ENCODE measurements around the gene OMP.
"Not testable (repeated sequence)": the region's sequence is repeated elsewhere in the genome, so short reads cannot be mapped to it uniquely, and the experiment has no call there.

The OMP gene

DNA sequence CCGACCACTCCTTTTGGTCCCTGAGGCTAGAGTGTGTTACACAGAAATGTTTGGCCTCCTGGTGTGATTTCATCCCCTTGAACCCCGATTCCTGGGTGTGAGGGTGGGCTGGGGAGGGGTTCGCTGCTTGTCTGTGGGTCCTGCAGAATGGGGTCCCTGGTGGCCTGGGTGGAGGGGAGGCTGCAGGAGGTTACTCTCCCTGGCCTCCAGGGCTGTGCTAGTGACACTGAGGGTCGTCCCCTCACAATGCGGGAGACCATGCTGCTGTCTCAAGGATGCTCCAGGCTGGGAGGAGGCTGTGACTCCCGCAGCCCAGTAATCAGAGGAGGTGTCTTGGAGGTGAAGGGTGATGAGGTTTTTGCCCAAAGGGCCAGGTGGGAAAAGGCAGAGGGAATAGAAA lies 17.0 kb upstream of the OMP start:
- no peak for DNase-seq

DNA sequence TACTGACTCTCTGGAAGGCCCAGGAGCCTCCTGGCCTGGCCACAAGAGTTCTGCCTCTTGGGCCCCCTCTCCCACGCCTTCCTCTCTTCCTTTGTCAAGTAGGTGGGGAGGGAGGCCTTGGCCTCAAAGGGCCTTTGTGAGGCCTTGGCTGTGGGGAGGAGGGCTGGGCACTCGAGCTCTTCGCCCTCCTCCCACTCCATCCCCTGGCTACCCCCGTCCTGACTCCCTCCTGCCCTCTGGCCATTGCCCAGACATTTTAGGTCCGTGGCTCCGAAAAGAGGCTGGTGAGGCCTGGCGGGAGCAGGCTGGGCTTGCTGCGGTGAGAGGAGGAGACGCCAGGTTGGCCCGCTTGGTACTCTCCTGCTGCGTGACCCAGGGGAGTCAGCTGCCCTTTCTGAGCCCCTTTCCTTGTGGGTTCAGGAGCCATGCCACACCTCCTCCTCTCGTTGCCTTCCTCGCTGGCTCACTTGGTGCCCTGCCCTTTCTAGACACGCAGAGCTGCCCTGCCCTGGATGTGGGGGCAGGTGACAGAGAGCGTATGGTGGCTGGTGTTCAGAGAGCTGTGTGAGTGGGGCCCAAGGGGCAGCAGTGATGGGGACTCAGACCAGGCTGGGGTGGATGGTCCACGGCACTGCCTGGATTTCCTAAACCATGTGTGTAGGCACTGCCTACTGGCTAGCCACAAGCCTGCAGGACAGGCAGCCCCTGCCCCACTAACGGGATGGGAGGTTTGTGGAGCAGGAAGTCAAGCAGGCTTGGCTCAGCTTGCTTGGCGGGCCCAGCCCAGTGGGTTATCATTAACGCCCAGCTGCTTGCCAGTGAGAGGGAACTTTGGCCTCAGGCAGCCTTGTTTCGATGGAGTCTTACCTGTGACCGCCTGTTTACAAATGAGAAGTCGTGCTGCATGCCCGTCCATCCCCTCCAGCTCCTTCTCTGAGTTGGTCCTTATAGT lies 15.8 kb upstream of the OMP start:
- peak in 7 of 58 donors; percentile 9 to 30 (median 19) for DNase-seq

DNA sequence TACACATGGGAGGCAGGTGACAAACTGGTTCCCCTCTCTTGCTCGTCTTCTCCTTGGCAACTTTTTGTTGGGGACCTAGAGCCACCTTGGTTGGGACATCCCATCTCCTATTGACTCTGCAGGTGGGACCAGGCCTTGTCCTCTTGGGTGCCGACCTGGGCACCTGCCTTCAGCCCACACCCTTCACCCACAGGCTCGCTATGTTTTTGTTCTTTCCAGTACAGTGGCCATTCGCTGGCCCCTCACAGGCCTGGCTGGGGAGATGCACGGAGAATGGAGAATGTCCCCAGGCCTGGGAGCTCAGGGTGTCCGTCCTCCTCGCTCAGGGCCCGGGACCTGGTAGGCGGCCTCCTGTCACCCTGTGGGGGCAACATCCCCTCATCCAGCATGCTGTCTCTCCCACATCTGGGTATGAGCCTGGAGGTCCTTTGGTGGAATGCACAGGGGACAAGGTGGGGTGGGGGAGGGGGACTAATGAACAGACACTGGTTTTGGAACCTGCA lies 14.9 kb upstream of the OMP start:
- DNase-seq: no peak

DNA sequence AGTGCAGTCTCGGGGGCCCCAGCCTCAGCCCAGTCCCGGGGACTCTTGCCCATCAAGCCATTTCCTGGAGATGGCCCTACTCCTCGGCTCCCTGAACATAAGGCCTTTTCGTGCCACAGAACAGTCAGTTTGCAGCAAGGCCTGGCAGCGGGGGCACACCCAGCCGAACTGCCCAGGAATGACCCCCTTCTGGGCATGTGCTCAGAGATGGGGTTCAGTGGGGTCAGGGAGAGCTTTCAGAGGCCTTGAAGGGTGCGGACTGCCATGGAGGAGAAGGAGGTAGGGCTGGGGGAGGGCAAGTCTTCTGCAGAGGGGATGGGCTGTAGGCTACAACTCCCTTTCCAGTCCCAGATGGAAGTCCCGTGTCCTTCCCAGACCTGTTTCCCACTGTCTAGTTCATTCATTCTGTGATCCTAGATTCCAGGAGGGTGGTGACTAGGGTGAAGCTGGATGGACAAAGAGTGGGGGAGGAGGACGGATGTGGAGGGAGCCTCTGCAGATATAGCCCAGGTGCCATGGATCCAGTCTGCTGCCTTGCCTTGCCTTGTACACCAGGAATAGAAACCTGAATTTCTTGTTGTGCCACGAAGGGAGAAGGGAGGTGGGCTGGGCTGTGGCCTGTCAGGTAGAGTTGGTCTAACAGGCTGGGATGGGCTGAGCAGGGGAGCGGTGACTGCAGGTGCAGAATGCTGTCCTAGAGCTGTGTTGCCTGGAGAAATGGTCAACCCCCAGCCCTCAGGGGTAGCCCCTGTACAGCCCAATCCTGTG lies 14.2 kb upstream of the OMP start:
- DNase-seq: no peak

DNA sequence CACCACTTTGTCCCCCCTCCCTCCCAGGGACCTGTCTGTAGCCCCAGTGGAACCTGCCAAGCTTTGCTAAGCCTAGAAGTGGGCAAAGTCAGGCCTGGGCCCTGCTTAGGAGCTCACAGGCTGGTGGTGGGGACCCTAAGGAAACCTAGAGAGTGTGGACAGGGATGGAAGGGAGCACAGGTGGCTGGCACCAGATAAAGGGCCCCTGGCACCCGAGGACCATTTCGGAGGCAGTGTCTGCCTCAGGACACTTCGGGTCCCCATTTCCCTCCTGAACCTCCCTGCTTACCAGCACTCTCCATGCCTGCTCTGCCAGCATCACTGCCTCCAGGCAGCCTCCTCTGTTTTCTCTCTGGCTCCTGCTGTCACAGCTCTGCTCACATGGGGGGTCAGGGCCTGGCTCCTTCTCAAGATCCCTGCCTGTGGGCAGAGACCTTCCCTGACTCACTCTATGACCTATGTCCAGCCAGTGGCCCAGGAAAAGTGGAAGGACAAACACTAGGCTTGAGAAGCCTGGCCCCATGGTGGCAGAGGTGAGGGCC lies 13.6 kb upstream of the OMP start:
- DNase-seq: no peak

DNA sequence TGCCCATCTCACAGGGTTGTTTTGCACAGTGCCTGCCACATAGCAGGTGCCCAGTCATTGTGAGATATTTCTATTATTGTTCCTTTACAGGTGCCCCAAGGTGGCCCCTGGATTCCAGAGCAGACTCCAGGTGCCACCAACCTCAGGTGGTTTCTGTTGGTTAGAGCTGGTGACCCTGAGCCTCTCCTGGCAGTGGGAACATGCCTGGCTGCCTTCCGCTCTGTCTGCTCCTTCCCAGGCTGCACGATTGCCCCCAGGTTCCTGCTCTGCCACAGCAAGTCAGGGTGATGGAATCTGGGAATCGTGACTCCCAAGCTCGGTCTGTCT lies 12.6 kb upstream of the OMP start:
- DNase-seq: no peak

DNA sequence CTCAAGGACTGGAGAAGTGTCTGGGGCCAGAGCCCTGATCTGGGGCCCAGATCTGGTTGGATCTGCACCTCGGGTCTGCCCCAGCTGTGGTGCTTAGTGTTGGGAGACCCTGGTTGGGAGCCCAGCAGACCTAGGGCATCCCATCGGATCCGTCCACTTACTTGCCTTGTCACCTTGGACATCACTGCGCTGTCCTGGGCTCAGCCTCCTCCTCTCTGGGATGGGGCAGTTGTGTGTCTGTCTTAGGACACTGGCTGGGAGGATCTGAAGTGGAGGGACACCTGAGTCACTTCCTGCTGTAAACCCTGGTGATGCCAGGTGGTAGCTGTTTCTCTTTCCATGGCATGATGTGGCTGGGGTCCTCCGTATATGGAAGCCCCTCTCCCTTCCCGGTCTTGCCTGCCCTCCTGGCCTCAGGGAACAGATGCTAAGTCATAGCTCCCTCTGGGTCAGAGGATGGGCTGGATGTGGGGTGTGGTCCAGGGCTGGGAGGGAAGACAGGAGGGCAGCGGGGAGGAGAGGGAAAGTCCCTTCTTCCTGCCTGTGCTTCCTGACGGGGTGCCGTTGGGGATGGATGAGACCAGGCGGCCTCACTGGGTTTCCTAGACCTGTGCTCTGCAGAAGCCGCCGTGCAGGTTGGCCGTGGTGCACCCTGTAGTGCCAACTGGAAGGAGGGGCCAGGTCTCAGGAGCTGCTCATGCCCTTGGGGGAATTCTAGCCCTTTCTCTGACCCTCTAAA lies 12.1 kb upstream of the OMP start:
- DNase-seq: no peak

DNA sequence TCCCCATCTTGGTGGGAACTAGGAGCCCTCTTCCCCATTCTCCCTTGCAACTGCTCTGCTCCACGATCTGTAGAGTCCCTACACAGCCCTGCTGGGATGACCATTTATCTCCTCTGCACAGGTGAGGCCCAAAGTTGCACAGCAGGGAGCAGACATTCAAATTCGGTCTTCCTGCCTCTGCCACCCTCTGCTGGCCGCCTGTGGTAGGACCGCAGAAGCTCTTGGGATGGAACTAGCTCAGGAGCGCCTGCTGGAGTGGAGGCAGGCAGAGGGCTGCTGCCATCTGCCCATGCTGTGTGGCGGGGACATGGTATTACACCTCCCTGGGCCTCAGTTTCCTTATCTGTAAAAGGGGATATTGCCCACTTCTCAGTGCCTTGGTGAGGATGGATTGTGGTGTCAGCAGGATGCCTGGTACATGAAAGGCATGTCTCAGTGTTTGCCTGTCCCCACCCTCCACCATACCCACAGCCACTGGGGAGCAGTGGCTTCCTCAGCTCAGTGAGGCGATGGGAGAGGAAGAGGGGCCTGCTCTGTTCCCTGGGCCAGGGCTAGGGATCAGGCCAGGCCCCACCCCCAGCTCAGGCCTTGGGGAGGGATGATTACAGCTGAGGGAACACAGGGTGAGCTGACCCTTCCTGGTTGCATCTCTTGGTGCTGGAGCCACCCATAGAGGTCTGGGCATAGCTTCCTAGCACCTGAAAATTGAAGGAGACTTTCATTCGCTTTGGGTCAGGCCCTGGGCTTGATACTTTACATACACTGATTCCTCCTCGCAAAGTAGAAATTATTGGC lies 11.3 kb upstream of the OMP start:
- DNase-seq: peak in 54 of 58 donors; percentile 18 to 85 (median 58)

DNA sequence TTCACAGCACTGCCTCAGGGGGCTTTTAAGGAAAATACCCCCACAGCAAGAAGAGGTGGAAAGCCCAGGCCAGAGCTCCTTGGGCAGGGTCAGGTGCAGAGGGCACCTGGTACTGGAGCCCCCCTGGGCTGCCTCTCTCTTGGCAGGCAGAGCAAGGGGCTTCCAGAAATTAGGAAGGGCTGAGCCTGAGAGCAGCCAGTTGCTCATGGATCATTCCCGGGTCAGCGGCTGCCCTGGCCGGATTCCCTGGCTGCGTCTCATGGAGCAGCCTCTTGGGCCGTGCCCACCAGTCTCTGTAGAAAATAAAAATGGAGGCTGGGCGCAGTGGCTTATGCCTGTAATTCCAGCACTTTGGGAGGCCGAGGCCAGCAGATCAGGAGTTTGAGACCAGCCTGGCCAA lies 10.3 kb upstream of the OMP start:
- peak in 14 of 58 donors; percentile 15 to 52 (median 34) for DNase-seq

DNA sequence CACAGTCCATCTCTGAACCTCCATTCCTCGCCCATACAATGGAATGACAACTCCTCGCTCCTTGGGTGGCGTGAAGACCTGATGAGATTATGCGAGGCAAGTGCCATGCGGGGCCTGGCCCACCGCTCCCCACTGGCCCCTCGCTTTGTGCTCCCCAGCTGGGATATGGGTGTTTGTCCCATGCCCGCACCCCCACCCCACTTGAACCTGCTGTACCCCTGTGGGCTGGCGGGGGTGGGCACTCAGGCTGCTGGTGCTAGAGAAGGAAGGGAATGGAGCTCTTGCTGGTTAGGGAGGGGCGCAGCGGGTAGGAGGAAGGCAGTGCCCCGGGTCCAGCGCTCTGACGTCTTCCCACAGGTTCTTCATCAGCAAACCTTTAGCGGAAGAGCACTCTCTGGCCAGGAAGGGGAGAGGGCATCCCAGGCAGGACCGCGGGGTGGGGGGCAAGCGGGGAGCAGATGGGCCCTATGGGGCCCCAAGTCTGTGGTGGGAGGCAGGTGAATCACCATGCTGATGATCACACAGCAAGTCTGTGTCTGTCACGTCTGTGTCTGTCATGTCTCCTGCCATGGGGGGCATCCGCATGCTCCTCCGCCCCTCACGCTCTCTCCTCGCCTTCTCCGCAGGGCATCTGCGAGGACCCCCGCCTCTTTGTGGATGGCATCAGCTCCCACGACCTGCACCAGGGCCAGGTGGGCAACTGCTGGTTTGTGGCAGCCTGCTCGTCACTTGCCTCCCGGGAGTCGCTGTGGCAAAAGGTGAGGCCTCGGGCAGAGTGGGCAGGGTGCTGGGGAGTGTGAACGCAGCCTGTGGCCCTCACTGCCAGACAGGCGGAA lies 9.4 kb upstream of the OMP start:
- DNase-seq: no peak

DNA sequence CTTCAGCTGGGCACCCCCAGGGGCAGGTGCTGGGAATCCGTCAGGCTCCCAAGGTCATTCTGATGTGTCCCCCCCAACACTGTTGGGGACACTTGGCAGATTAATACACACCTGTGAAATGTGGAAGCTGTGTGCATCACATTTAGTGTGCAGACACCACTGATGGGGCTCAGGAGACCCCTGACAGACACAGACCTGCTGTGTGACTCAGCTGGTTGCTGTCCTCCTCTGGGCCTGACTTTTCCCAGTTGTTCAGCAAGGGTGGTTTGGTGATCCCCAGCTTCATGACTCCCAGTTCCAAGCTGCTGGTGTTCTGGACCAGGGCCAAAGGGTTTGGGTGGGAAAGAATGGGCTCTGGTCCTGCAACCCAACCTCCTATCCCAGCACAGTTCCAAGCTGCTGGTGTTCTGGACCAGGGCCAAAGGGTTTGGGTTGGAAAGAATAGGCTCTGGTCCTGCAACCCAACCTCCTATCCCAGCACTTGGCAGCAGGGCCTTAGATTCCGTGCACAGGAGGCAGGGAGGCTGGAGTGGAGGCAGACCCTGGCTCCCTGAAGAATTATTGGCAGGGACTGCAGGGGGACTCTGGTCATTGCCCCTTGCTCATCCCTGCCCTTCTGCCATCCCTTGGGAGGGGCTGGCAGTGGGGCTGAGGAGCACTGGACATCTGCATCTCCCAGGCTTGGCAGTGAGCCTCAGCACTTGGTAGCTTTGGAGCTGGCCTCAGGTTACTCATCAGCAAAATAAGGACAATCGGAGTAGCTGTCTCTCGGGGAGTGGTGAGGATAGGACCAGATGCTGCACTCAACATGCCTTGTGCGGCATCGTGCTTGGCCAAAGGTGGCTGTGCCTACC lies 8.4 kb upstream of the OMP start:
- no peak for DNase-seq

DNA sequence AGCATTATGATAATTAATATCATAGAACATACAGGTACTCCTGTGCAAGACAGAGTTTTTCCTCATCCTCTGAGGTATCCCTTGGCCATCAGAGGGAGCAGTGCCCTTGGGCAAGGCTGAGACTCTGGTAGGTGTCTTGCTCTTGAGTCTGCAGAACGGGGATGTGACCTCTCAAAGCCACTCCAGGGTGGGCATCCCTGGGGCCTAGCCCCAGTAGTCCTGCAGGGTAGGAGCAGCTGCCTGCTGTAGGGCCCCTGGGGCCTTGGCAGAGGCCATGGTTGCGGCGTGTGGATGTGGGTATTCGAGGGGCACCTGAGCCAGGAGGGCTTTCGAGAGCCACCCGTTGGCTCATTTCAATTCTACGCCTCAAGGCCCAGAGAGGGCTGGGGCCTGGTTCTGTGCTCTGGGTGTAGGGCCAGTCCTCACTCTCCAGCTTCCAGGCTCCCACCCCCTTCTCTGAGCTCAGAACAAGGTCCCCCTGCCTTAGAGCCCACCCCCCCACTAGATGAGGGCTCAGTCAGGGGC lies 7.7 kb upstream of the OMP start:
- DNase-seq: no peak

DNA sequence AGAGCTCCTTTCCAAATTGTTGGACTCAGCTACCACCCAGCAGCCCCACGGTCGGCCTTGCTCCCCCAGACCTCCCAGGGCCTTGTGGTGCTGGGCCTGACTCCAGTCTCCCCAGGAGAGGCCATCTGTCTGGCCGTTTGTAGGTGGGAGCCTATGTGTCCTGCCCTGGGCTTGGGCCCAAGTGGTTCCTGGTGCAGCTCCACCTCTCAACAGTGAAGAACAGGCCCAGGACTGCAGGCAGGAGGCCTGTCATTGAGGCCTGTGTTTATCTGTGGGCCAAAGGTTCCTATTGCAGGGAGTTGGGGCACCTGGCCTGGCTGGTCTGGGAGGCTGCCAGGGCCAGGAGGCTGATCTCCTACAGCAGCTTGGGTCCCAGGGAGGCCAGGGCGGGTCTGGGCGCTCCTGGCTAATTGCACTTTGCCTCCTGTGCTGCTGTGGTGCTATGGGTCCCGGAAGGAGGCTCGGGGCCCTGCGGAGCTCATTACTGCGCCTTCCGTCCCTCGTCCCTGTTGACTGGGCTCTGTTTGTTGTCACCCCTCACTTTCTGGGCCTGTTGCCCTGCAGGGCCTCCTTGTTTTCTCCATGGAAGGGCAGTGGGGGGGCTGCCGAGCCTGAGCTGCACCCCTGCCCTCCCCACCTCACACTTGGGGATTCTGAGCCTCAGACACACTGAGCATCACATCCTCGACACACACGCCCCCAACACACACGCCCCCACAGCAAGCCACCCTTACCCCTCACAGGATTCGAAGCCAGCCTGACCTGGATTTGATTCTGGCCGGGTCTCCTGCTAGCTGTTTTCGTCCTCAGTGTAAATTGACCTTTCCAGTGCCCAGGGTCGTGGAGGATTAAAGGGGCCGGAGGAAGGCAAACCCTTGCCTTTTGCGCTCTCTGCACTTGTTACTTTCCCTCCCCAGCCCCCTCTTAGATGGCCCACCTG lies 6.8 kb upstream of the OMP start:
- DNase-seq: no peak

DNA sequence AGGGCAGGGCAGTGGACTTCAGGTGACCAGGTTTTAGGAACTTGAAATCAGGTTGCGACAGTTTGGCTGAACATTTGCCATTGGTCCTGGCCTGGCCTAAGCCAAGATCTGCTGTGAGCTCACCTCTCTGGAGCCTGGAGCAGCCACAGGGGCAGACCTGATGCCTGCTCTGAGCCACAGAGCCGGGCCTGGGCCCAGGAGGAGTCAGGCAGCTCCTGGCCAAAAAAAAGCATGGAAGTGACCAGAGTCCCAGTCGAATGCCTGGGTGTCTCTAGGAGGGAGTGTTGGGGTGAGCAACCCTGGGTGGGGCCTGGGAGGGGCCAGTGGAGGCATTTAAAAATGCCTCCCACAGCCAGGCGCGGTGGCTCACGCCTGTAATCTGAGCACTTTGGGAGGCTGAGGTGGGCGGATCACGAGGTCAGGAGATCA lies 6.0 kb upstream of the OMP start:
- no peak for DNase-seq

DNA sequence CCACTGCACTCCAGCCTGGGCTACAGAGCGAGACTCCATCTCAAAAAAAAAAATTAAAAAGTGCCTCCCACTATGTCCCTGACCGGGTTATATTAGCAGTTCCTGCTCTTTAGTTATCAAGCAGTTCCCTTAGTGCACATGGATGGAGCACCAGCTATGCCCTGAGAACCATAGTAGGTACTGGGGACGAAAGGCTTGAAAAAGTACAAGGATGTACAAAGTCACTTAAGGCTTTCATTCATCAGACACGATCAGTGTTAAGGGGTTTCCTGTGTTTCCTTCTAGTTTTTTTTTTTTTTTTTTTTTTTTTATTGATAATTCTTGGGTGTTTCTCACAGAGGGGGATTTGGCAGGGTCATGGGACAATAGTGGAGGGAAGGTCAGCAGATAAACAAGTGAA lies 5.5 kb upstream of the OMP start:
- not testable (repeated sequence) for DNase-seq

DNA sequence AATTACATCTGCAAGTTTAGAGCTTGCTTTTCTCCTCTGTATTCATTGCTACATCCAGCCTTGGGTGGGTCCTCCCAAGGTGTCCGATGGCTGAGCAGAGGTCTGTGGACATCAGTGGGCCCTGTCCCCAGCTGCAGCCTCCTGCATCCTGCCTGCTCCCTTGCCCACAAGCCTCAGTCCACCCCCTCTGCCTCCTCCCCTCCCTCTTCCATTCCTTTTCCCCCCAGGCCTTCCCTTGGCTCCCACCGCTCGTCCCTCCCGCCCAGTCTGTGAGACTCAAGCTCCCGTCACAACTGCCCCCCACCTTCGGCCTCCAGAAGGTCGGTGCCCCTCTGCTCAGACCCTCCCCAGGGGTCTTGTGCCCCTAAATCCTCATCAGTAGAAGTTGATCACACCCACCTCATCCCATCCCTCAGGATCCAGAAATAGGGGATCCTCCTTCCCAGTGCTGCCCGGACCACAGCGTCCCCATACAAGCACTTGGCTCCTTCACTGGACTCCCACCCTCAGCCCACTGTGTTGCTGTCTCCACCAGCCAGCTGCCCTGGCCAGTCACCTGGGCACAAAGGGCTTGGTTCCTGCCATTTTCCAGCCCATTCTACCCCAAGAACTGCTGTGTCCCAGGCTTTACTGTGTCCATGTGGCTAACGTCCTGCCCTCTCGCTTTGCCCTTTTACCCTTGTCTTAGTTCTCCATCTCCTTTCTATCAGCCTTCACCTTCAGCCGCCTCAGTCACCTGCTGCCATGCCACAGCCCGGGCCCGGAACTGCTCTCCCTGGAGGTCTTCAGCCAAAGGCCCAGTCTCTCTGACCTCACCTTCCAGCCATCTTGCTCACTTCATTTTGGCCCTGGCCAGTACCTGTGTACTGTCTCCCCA lies 2.2 kb upstream of the OMP start:
- DNase-seq: no peak
